Mesenchymal stem cell (in vitro differentiated cells and primary cell): Measurements from ENCODE around the gene RGS19.

Experiments used
- DNase-seq: peaks from one replicate; pipeline ENCODE4 v3.0.0-alpha.2; 2013
- H2AFZ ChIP-seq: one replicate; pipeline ENCODE4 v1.6.1; 2013; ENCODE audit warnings: low read depth, mild to moderate bottlenecking, control low read depth, inconsistent platforms, low read length, moderate library complexity
- H2AK5ac ChIP-seq: 2 replicates; pipeline ENCODE4 v1.6.1; 2013; ENCODE audit warnings: low read length, moderate library complexity, mild to moderate bottlenecking, inconsistent platforms; ENCODE audit not compliant: severe bottlenecking
- H2BK120ac ChIP-seq: one replicate; pipeline ENCODE4 v1.6.1; 2013; ENCODE audit warnings: low read depth, mild to moderate bottlenecking, inconsistent platforms, low read length, moderate library complexity
- H2BK12ac ChIP-seq, 2 experiments: one replicate each; pipeline ENCODE4 v1.6.1; 2013; ENCODE audit warnings: inconsistent platforms in 2 of 2, low read length in 2 of 2, mild to moderate bottlenecking in 2 of 2, moderate library complexity in 2 of 2, control low read depth in 1 of 2
- H2BK15ac ChIP-seq: one replicate; pipeline ENCODE4 v1.6.1; 2013; ENCODE audit warnings: mild to moderate bottlenecking, low read depth, inconsistent platforms; ENCODE audit not compliant: poor library complexity, severe bottlenecking
- H2BK5ac ChIP-seq: 2 replicates; pipeline ENCODE4 v1.6.1; 2013; ENCODE audit warnings: low read depth, mild to moderate bottlenecking, low read length, control low read depth, inconsistent platforms; ENCODE audit not compliant: poor library complexity, severe bottlenecking
- H3K14ac ChIP-seq, 2 experiments: one replicate each; pipeline ENCODE4 v1.6.1; 2013; ENCODE audit warnings: inconsistent platforms in 2 of 2, low read length in 2 of 2, control low read depth in 1 of 2, mild to moderate bottlenecking in 1 of 2, moderate library complexity in 1 of 2
- H3K18ac ChIP-seq, 2 experiments: one replicate each; pipeline ENCODE4 v1.6.1; 2013; ENCODE audit warnings: inconsistent platforms in 2 of 2, low read length in 2 of 2, control low read depth in 1 of 2, low read depth in 1 of 2, mild to moderate bottlenecking in 1 of 2
- H3K23ac ChIP-seq, 2 experiments: one replicate each; pipeline ENCODE4 v1.6.1; 2013; ENCODE audit warnings: inconsistent platforms in 2 of 2, low read length in 2 of 2, mild to moderate bottlenecking in 2 of 2, moderate library complexity in 2 of 2, control low read depth in 1 of 2
- H3K27ac ChIP-seq: 2 replicates; pipeline ENCODE4 v1.5.1; 2013; ENCODE audit warnings: mild to moderate bottlenecking, moderate library complexity, low read length, control low read depth, inconsistent platforms; ENCODE audit not compliant: poor library complexity, severe bottlenecking
- H3K27me3 ChIP-seq, 2 experiments: 2 replicates each; pipeline versions ENCODE4 v1.6.1 to v1.7.0; 2013; ENCODE audit warnings: low read length in 2 of 2, mild to moderate bottlenecking in 2 of 2, moderate library complexity in 2 of 2, control low read depth in 1 of 2, inconsistent platforms in 1 of 2; ENCODE audit not compliant: control insufficient read depth in 1 of 2, insufficient read depth in 1 of 2
- H3K36me3 ChIP-seq, 2 experiments: 2 replicates each; pipeline versions ENCODE4 v1.6.1 to v1.7.0; 2013; ENCODE audit warnings: low read length in 2 of 2, control low read depth in 1 of 2, inconsistent platforms in 1 of 2, low read depth in 1 of 2, mild to moderate bottlenecking in 1 of 2; ENCODE audit not compliant: insufficient read depth in 2 of 2, control insufficient read depth in 1 of 2
- H3K4ac ChIP-seq, 2 experiments: one replicate each; pipeline ENCODE4 v1.6.1; 2013; ENCODE audit warnings: inconsistent platforms in 2 of 2, low read length in 2 of 2, mild to moderate bottlenecking in 2 of 2, moderate library complexity in 2 of 2, control low read depth in 1 of 2, low read depth in 1 of 2
- H3K4me1 ChIP-seq: 2 replicates; pipeline ENCODE4 v1.6.1; 2013; ENCODE audit warnings: low read depth, low read length, control low read depth; ENCODE audit not compliant: control insufficient read depth, insufficient read depth
- H3K4me2 ChIP-seq: 2 replicates; pipeline ENCODE4 v1.6.1; 2013; ENCODE audit warnings: low read length, mild to moderate bottlenecking, inconsistent platforms; ENCODE audit not compliant: poor library complexity, severe bottlenecking
- H3K4me3 ChIP-seq, 2 experiments: 2 replicates each; pipeline versions ENCODE4 v1.5.1 to v1.7.0; 2013; ENCODE audit warnings: low read length in 2 of 2, mild to moderate bottlenecking in 2 of 2, control low read depth in 1 of 2, low read depth in 1 of 2; ENCODE audit not compliant: insufficient read depth in 1 of 2
- H3K79me1 ChIP-seq: replicated peaks from 2 replicates; pipeline ENCODE4 v1.6.1; 2013; ENCODE audit warnings: mild to moderate bottlenecking, control low read depth, low read length, inconsistent platforms; ENCODE audit not compliant: poor library complexity, severe bottlenecking
- H3K9ac ChIP-seq: 2 replicates; pipeline ENCODE4 v1.7.0; 2013; ENCODE audit warnings: mild to moderate bottlenecking, low read length, moderate library complexity
- H3K9me3 ChIP-seq: 2 replicates; pipeline ENCODE4 v1.7.0; 2013; ENCODE audit warnings: mild to moderate bottlenecking, low read length; ENCODE audit not compliant: control insufficient read depth
- H4K8ac ChIP-seq: one replicate; pipeline ENCODE4 v1.6.1; 2013; ENCODE audit warnings: inconsistent platforms, mild to moderate bottlenecking, low read length, moderate library complexity
- H4K91ac ChIP-seq: one replicate; pipeline ENCODE4 v1.6.1; 2013; ENCODE audit warnings: mild to moderate bottlenecking, low read length, inconsistent platforms
- WGBS: methylation state at CpG from one replicate; pipeline ENCODE4 v1.1.7; 2013; ENCODE audit warnings: mixed read lengths; 5-methylcytosine and 5-hydroxymethylcytosine counted together

Gene RGS19

GRCh38 chr20:64042054-64042781 is 37.1 kb downstream of the RGS19 start:
- Histone ChIP-seq H3K23ac (peak overlapping the region in 1 of 2 experiments; percentile 60), H3K9me3 (no peaks in the 10 kb centered on the region), H3K36me3 (no peaks in the 10 kb centered on the region), H3K9ac (no peak overlapping the region), H2BK120ac (peak overlapping the region; percentile 37), H2AK5ac (no peak overlapping the region), H2BK15ac (peak overlapping the region; percentile 92), H2BK5ac (peak overlapping the region; percentile 11), H3K14ac (peak overlapping the region in 1 of 2 experiments; percentile 79), H3K27ac (no peak overlapping the region), H2AFZ (peak overlapping the region; percentile 29), H2BK12ac (peak overlapping the region in 1 of 2 experiments; percentile 67), H3K4me1 (peaks cover 45% of the 10 kb centered on the region), H4K8ac (peak overlapping the region; percentile 91), H3K4ac (peak overlapping the region in 1 of 2 experiments; percentile 15), H3K27me3 (peaks cover 47 to 71% of the 10 kb centered on the region in 2 experiments), H3K4me2 (peak overlapping the region; percentile 70), H3K18ac (peak overlapping the region; percentile 75 to 79), H4K91ac (peak overlapping the region; percentile 53), H3K79me1 (no peaks in the 10 kb centered on the region), H3K4me3 (peak overlapping the region in 1 of 2 experiments; percentile 49)
- 5% methylated on average over 28 of the region's 55 CpGs for WGBS
- no peak for DNase-seq

- Histone ChIP-seq H3K79me1 (no peaks in the 10 kb centered on the region), H3K27ac (no peak overlapping the region), H3K14ac (no peak overlapping the region), H2AFZ (no peak overlapping the region), H3K9me3 (no peaks in the 10 kb centered on the region), H2BK12ac (peak overlapping the region in 1 of 2 experiments; percentile 50), H2AK5ac (no peak overlapping the region), H3K4me3 (no peak overlapping the region), H3K4me1 (peaks cover 49% of the 10 kb centered on the region), H2BK5ac (no peak overlapping the region), H3K4me2 (no peak overlapping the region), H3K36me3 (no peaks in the 10 kb centered on the region), H2BK120ac (no peak overlapping the region), H3K27me3 (peaks cover 44 to 71% of the 10 kb centered on the region in 2 experiments), H3K9ac (no peak overlapping the region), H3K18ac (no peak overlapping the region), H4K91ac (no peak overlapping the region), H4K8ac (no peak overlapping the region), H3K23ac (peak overlapping the region in 1 of 2 experiments; percentile 60), H2BK15ac (peak overlapping the region; percentile 92), H3K4ac (no peak overlapping the region)
- 57% methylated on average over 5 of the region's 11 CpGs for WGBS
- DNase-seq = no peak
Observed at GRCh38 chr20:64041781-64042053, 37.6 kb downstream of the RGS19 start.

- H2BK12ac ChIP-seq = no peak overlapping the region
- H3K4me1 ChIP-seq = peaks cover 54% of the 10 kb centered on the region
- H3K18ac ChIP-seq = no peak overlapping the region
- H3K9ac ChIP-seq = no peak overlapping the region
- H3K23ac ChIP-seq = no peak overlapping the region
- no peak overlapping the region for H3K27ac ChIP-seq
- no peak overlapping the region for H2BK120ac ChIP-seq
- H3K9me3 ChIP-seq = no peaks in the 10 kb centered on the region
- no peak overlapping the region for H3K4ac ChIP-seq
- DNase-seq = no peak
- H2AFZ ChIP-seq = no peak overlapping the region
- 74% methylated on average over 13 of the region's 15 CpGs for WGBS
- no peak overlapping the region for H4K91ac ChIP-seq
- no peaks in the 10 kb centered on the region for H3K79me1 ChIP-seq
- no peak overlapping the region for H3K4me2 ChIP-seq
- no peak overlapping the region for H2AK5ac ChIP-seq
- H3K14ac ChIP-seq = no peak overlapping the region
- H2BK5ac ChIP-seq = no peak overlapping the region
- peaks cover 39 to 71% of the 10 kb centered on the region in 2 experiments for H3K27me3 ChIP-seq
- no peak overlapping the region for H4K8ac ChIP-seq
- peaks cover 0 to 2% of the 10 kb centered on the region in 2 experiments for H3K36me3 ChIP-seq
- no peak overlapping the region for H2BK15ac ChIP-seq
- H3K4me3 ChIP-seq = no peak overlapping the region
Observed at GRCh38 chr20:64041040-64041780, 38.1 kb downstream of the RGS19 start.
